Ascending aorta (tissue), 2 donors: Measurements from ENCODE around the gene LACRT. TPM values are rescaled to one million over a fixed set of nuclear protein-coding genes. Genes with fewer than 3 reads are reported as not detected.
"Not testable (repeated sequence)": the region's sequence is repeated elsewhere in the genome, so short reads cannot be mapped to it uniquely, and the experiment has no call there.

Experiments used
- DNase-seq, 2 donors: peaks; one replicate each; pipeline ENCODE4 v3.0.0-alpha.2; 2019; ENCODE audit warnings: low spot score in 2 of 2
- H3K27ac ChIP-seq, 2 donors: fragments of 200-600 bp; sonication (generic); one replicate each; pipeline ENCODE4 v1.5.1; 2016 to 2017; ENCODE audit warnings: mild to moderate bottlenecking in 1 of 2
- H3K27me3 ChIP-seq: fragments of 200-600 bp; sonication (generic); one replicate; pipeline ENCODE4 v1.5.1; 2017
- H3K36me3 ChIP-seq, 2 donors: fragments of 200-600 bp; sonication (generic); one replicate each; pipeline ENCODE4 v1.5.1; 2016
- H3K4me1 ChIP-seq, 2 donors: fragments of 200-600 bp; sonication (generic); one replicate each; pipeline ENCODE4 v1.5.1; 2016 to 2017; ENCODE audit warnings: mild to moderate bottlenecking in 1 of 2
- H3K4me3 ChIP-seq, 2 donors: fragments of 200-600 bp; sonication (generic); one replicate each; pipeline ENCODE4 v1.5.1; 2016 to 2017; ENCODE audit warnings: mild to moderate bottlenecking in 1 of 2
- H3K9me3 ChIP-seq, 2 donors: fragments of 200-600 bp; sonication (generic); one replicate each; pipeline ENCODE4 v1.5.1; 2016
- intact Hi-C: fragments of 100-400 bp; cut with DNase I; formaldehyde crosslinking; loops from one replicate; pipeline ENCODE4 v1.15.1; 2023
- total RNA-seq: library from RNA; depleted of rRNA; stranded (reverse); fragments of >200 nt; gene quantifications from one replicate; pipeline ENCODE4 v1.1.0, GENCODE V29; 2016
- TF ChIP-seq, protein P1 (sequence below), 3 experiments: fragments of 200-600 bp in 2 of 3; fragments of 450-650 bp in 1 of 3; sonication (generic) in 2 of 3; IDR thresholded peaks; one replicate each; pipeline ENCODE4 v1.5.1; 2016 to 2019; ENCODE audit warnings: antibody characterized with exemption in 3 of 3, mild to moderate bottlenecking in 1 of 3, moderate library complexity in 1 of 3

Gene LACRT
- total RNA-seq, 1 donor from 2014 or later: not detected

DNA sequence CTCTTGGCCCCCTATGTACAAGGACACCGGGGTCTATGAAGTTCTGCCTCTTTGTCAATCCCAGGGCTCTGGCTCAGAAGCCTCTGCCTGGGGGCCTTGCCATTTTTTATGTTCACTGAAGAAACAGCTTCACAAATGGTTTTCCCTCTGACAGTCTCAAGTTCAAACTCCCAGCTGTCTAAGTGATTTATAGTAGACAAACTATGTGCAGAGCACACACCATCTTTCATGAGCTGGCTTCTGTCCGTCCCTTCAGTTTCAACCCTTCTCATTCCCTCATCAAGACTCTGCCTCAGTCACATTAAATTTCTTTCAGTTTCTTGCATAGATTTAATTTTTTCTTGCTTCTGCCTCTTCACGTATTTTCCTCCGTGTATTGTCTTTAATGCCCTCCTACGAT is 16.2 kb upstream of the LACRT start:
- H3K27me3 ChIP-seq: no peaks in the 10 kb centered on the region
- no peak for DNase-seq
- intact Hi-C loops: no loop called here

DNA sequence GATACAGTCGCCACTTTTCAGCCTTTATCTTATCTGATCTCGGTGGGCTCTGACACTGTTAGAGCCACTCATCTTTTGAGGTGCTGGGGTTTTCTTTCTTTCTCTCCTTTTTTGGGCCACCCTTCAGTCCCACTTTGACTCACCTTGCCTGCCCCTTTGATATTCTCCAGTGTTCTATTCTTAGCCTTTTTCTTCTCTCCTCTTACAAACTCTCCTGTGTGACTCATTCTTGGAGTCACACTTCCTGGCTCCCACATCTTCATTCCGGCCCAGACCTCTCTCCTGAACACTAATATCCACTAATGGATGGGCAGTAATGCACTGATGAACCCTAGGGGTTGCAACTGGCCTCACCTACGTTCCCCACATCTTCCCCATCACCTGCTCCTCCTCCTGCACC is 15.7 kb upstream of the LACRT start:
- H3K27ac ChIP-seq: no peak overlapping the region
- H3K9me3 ChIP-seq: no peaks in the 10 kb centered on the region
- H3K27me3 ChIP-seq: no peaks in the 10 kb centered on the region
- intact Hi-C loops: no loop called here
- no peaks in the 10 kb centered on the region for H3K36me3 ChIP-seq
- TF ChIP-seq, protein P1, sequence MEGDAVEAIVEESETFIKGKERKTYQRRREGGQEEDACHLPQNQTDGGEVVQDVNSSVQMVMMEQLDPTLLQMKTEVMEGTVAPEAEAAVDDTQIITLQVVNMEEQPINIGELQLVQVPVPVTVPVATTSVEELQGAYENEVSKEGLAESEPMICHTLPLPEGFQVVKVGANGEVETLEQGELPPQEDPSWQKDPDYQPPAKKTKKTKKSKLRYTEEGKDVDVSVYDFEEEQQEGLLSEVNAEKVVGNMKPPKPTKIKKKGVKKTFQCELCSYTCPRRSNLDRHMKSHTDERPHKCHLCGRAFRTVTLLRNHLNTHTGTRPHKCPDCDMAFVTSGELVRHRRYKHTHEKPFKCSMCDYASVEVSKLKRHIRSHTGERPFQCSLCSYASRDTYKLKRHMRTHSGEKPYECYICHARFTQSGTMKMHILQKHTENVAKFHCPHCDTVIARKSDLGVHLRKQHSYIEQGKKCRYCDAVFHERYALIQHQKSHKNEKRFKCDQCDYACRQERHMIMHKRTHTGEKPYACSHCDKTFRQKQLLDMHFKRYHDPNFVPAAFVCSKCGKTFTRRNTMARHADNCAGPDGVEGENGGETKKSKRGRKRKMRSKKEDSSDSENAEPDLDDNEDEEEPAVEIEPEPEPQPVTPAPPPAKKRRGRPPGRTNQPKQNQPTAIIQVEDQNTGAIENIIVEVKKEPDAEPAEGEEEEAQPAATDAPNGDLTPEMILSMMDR (IDR thresholded peaks at IDR 0.05): no peak
- DNase-seq: no peak
- H3K4me1 ChIP-seq: no peaks in the 10 kb centered on the region
- no peak overlapping the region for H3K4me3 ChIP-seq

More for the DNA sequence above, 16.2 kb upstream of the LACRT start:
- no peaks in the 10 kb centered on the region for H3K36me3 ChIP-seq
- H3K4me3 ChIP-seq: no peak overlapping the region
- H3K9me3 ChIP-seq: no peaks in the 10 kb centered on the region
- no peak overlapping the region for H3K27ac ChIP-seq
- TF ChIP-seq, protein P1 (IDR thresholded peaks at IDR 0.05): no peak
- H3K4me1 ChIP-seq: no peaks in the 10 kb centered on the region

DNA sequence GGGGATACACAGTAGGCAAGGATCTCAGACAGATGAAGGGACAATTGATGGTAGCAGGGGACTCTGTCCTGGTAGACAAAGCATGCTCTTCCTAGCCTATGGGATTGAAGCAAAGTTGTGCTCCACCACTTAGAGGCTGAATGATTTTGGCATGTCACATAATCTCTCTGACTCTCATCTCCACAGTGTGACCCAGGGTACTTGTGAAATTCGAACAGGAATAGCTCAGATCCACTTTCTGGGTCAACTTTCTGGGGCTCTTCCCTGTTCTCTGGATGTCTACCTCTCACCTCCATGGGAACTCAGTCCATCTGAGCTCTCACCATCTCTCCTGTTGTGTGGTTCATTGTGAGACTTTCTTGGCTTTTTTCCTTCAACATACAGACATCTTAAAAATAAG is 15.1 kb upstream of the LACRT start:
- intact Hi-C loops: no loop called here
- no peak for DNase-seq
- no peak overlapping the region for H3K27ac ChIP-seq
- TF ChIP-seq, protein P1 (IDR thresholded peaks at IDR 0.05): no peak
- no peaks in the 10 kb centered on the region for H3K27me3 ChIP-seq
- no peaks in the 10 kb centered on the region for H3K4me1 ChIP-seq
- no peaks in the 10 kb centered on the region for H3K9me3 ChIP-seq
- H3K36me3 ChIP-seq: no peaks in the 10 kb centered on the region
- H3K4me3 ChIP-seq: no peak overlapping the region

DNA sequence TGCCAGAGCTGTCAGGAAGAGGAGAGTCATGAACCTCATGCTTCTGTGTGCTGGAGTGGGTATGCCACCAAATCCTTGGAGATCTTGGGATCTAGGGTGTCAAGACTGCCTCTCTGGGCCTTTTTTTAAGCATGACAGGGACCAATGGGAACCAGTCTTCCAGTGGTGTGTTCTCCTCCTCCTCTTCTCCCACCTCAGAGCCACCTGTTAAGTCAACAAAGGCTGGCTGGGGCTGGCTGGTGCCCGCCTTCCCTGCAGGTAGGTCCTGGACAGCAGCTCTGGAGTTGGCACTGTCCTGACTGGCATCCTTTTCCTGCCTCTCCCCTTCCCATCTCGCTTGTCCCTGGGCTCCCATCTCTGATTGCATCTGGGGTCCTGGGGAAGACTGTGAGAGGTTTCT is 13.6 kb upstream of the LACRT start, which contains the start of gene DCD:
TSS of gene DCD (minus strand) at position 101 of the 400 bp plus-strand sequence. CDS start at position 39, 62 bp downstream.
- Histone ChIP-seq H3K36me3 (no peaks in the 10 kb centered on the region), H3K4me3 (no peak within 1 kb of the TSS), H3K27ac (no peak within 1 kb of the TSS), H3K27me3 (no peaks in the 10 kb centered on the region), H3K4me1 (no peaks in the 10 kb centered on the region), H3K9me3 (no peaks in the 10 kb centered on the region)
- no peak for DNase-seq
- intact Hi-C loops: no loop called here
- TF ChIP-seq, protein P1 (IDR thresholded peaks at IDR 0.05): no peak

DNA sequence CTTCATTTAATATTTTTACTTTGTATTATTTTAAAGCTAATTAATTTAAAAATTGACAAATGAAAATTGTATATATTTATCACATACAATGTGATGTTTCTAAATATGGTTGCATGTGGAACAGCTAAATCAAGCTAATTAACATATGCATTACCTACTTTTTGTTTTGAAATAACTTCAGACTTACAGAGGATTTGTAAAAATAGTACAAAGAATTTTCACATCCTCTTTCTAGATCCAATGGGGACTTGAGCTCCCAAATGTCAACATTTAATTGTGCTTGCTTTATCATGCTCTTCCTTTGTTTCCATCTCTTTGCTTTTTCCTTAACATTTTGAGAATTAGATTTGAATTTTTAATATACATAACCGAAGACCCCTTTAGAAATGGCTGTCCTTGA is 6.9 kb upstream of the LACRT start:
- H3K4me3 ChIP-seq: no peak overlapping the region
- H3K9me3 ChIP-seq: no peaks in the 10 kb centered on the region
- no peak overlapping the region for H3K27ac ChIP-seq
- H3K36me3 ChIP-seq: no peaks in the 10 kb centered on the region
- no peaks in the 10 kb centered on the region for H3K27me3 ChIP-seq
- no peak for DNase-seq
- no peaks in the 10 kb centered on the region for H3K4me1 ChIP-seq
- TF ChIP-seq, protein P1 (IDR thresholded peaks at IDR 0.05): no peak
- intact Hi-C loops: no loop called here

DNA sequence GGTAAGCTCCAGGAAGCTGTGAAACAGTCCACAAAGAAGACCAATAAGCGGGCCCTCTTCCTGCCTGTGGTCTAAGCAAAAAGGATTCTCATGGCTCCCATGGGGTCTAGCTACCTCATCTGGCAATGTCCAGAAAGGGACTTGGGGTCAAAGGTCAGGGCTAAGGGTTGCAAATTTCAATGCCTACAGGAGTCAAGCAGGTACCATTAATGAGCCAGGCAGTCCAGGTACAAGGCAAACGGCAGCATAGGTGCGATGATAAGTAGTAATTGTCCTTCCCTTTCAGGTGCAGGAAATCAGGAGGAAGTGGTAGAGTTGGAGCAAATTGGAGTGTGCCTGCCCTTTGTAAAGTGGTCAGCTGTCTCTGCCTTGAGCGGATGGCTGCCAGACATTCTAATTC is 6.4 kb upstream of the LACRT start:
- Histone ChIP-seq H3K27me3 (no peaks in the 10 kb centered on the region), H3K9me3 (no peaks in the 10 kb centered on the region), H3K36me3 (no peaks in the 10 kb centered on the region), H3K4me1 (no peaks in the 10 kb centered on the region), H3K4me3 (no peak overlapping the region), H3K27ac (no peak overlapping the region)
- TF ChIP-seq, protein P1 (IDR thresholded peaks at IDR 0.05): no peak
- intact Hi-C loops: no loop called here
- DNase-seq: no peak

DNA sequence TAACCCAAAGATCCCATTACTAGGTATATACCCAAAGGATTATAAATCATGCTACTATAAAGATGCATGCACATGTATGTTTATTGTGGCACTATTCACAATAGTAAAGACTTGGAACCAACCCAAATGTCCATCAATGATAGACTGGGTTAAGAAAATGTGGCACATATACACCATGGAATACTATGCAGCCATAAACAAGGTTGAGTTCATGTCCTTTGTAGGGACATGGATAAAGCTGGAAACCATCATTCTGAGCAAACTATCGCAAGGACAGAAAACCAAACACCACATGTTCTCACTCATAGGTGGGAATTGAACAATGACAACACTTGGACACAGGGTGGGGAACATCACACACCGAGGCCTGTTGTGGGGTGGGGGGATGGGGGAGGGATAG is 4.4 kb upstream of the LACRT start:
- H3K27me3 ChIP-seq, intact Hi-C loops, H3K4me1 ChIP-seq, H3K9me3 ChIP-seq, H3K36me3 ChIP-seq, H3K4me3 ChIP-seq, H3K27ac ChIP-seq, DNase-seq: not testable (repeated sequence)
